Stomach (tissue), 9 donors: ENCODE measurements around the gene C16orf90. TPM values are rescaled to one million over a fixed set of nuclear protein-coding genes. Genes with fewer than 3 reads are reported as not detected.
"Not testable (repeated sequence)": the region's sequence is repeated elsewhere in the genome, so short reads cannot be mapped to it uniquely, and the experiment has no call there.

Source experiments
- DNase-seq, 2 donors: peaks; one replicate each; pipeline versions ENCODE4 v3.0.0 to v3.0.0-alpha.2; 2013 to 2019
- H3K27ac ChIP-seq, 5 donors: fragments of 200-600 bp in 4 of 5; sonication (generic) in 4 of 5; one replicate each; pipeline ENCODE4 v1.5.1; 2013 to 2019; ENCODE audit warnings: mild to moderate bottlenecking in 1 of 5, moderate library complexity in 1 of 5
- H3K27me3 ChIP-seq, 3 donors: fragments of 200-600 bp; sonication (generic); one replicate each; pipeline ENCODE4 v1.5.1; 2017 to 2019; ENCODE audit warnings: mixed run types in 1 of 3
- H3K36me3 ChIP-seq, 4 donors: fragments of 200-600 bp; sonication (generic); 1 replicate in 3 of 4; 2 replicates in 1 of 4; pipeline ENCODE4 v1.5.1; 2016 to 2019
- H3K4me1 ChIP-seq, 4 donors: fragments of 200-600 bp; sonication (generic); one replicate each; pipeline ENCODE4 v1.5.1; 2016 to 2019
- H3K4me3 ChIP-seq, 4 donors: fragments of 200-600 bp; sonication (generic) in 3 of 4; one replicate each; pipeline ENCODE4 v1.5.1; 2016 to 2019; ENCODE audit warnings: mild to moderate bottlenecking in 1 of 4
- H3K9me3 ChIP-seq, 4 donors: fragments of 200-600 bp; sonication (generic); one replicate each; pipeline ENCODE4 v1.5.1; 2016 to 2019
- CTCF ChIP-seq, 7 experiments: fragments of 450-650 bp in 4 of 7; fragments of 200-600 bp in 3 of 7; sonication (generic) in 3 of 7; IDR thresholded peaks; one replicate each; pipeline ENCODE4 v1.5.1; 2016 to 2019; ENCODE audit warnings: antibody characterized with exemption in 7 of 7, control low read depth in 2 of 7, mild to moderate bottlenecking in 1 of 7
- EP300 ChIP-seq: sonication (generic); formaldehyde crosslinking; IDR thresholded peaks from one replicate; pipeline ENCODE4 v1.6.1; 2017; ENCODE audit warnings: antibody characterized with exemption
- POLR2A ChIP-seq, 4 donors: fragments of 450-650 bp; IDR thresholded peaks; one replicate each; pipeline ENCODE4 v1.6.1; 2016; ENCODE audit warnings: antibody characterized with exemption in 4 of 4, control low read depth in 2 of 4, mild to moderate bottlenecking in 1 of 4, moderate library complexity in 1 of 4
- POLR2AphosphoS5 ChIP-seq, 3 donors: sonication (generic); formaldehyde crosslinking; IDR thresholded peaks; one replicate each; pipeline ENCODE4 v1.6.1; 2016; ENCODE audit warnings: antibody characterized with exemption in 3 of 3
- WGBS, 5 donors: extraction: QIAGEN DNeasy Blood & Tissue Kit in 3 of 5; methylation state at CpG; one replicate each; pipeline versions ENCODE4 v1.1.5 to v1.1.7; 2013 to 2018; 5-methylcytosine and 5-hydroxymethylcytosine counted together
- intact Hi-C: fragments of 100-400 bp; cut with DNase I; formaldehyde crosslinking; loops from one replicate; pipeline ENCODE4 v1.15.1; 2023; ENCODE audit warnings: low total_unique reads
- polyA plus RNA-seq, 3 donors: library from polyadenylated mRNA; stranded (reverse); fragments of 200-250 nt; gene quantifications; one replicate each; pipeline ENCODE4 v1.2.3, GENCODE V29; 2013
- total RNA-seq, 5 donors: library from RNA; depleted of rRNA; stranded (reverse); fragments of >200 nt; gene quantifications; one replicate each; pipeline versions ENCODE4 v1.1.0 to v1.2.3, GENCODE V29; 2014 to 2016
- donor health status: healthy with polysubstance abuse.
- donor health status: Bipolar disorder and iron deficiency.
- donor health status: healthy.

Gene C16orf90
- total and polyA plus RNA-seq, 8 donors = not detected

- intact Hi-C loops = no loop called here
- Histone ChIP-seq H3K27ac (no peak overlapping the region), H3K4me3 (no peak overlapping the region), H3K4me1 (no peaks in the 10 kb centered on the region), H3K27me3 (no peaks in the 10 kb centered on the region), H3K9me3 (no peaks in the 10 kb centered on the region), H3K36me3 (peaks cover 28 to 100% (median 99%) of the 10 kb centered on the region in 4 donors)
- WGBS, 5 donors = 69 to 83% (median 74%) methylated on average over 13 of the region's 13 CpGs
- TF ChIP-seq EP300 (no peak), CTCF (IDR thresholded peaks at IDR 0.05) (no peak), POLR2AphosphoS5 (IDR thresholded peaks at IDR 0.05) (no peak), POLR2A (IDR thresholded peaks at IDR 0.05) (no peak)
- DNase-seq = peak; percentile 37 to 49
Measured at GRCh38 chr16:3509470-3509928, 14.2 kb upstream of the C16orf90 start.

GRCh38 chr16:3508736-3509135 is 13.4 kb upstream of the C16orf90 start:
- 88 to 94% (median 92%) methylated on average over 7 of the region's 7 CpGs for WGBS, 5 donors
- no peak overlapping the region for H3K4me3 ChIP-seq
- intact Hi-C loops = no loop called here
- H3K27ac ChIP-seq = no peak overlapping the region
- DNase-seq = no peak
- peaks cover 0 to 2% (median under 1%) of the 10 kb centered on the region in 4 donors for H3K4me1 ChIP-seq
- peaks cover 25 to 92% (median 91%) of the 10 kb centered on the region in 4 donors for H3K36me3 ChIP-seq
- TF ChIP-seq EP300 = no peak
- no peak for TF ChIP-seq POLR2AphosphoS5 (IDR thresholded peaks at IDR 0.05)
- no peaks in the 10 kb centered on the region for H3K9me3 ChIP-seq
- H3K27me3 ChIP-seq = no peaks in the 10 kb centered on the region

GRCh38 chr16:3503523-3503922 is 8.2 kb upstream of the C16orf90 start:
- TF ChIP-seq CTCF (IDR thresholded peaks at IDR 0.05) = no peak
- TF ChIP-seq POLR2A (IDR thresholded peaks at IDR 0.05) = no peak
- no peak for TF ChIP-seq POLR2AphosphoS5 (IDR thresholded peaks at IDR 0.05)
- no peak for TF ChIP-seq EP300

GRCh38 chr16:3501783-3502400 is 6.6 kb upstream of the C16orf90 start:
- peak overlapping the region; percentile 71 to 96 (median 78) for H3K4me3 ChIP-seq
- peak overlapping the region in 2 of 5 donors; percentile 85 to 86 for H3K27ac ChIP-seq
- H3K9me3 ChIP-seq = no peaks in the 10 kb centered on the region
- H3K27me3 ChIP-seq = no peaks in the 10 kb centered on the region
- intact Hi-C loops = no loop called here
- 73 to 85% (median 80%) methylated on average over 22 of the region's 22 CpGs for WGBS, 5 donors
- H3K36me3 ChIP-seq = peaks cover 0 to 24% (median 23%) of the 10 kb centered on the region in 4 donors
- DNase-seq = no peak
- no peak for TF ChIP-seq CTCF (IDR thresholded peaks at IDR 0.05)
- TF ChIP-seq POLR2AphosphoS5 (IDR thresholded peaks at IDR 0.05) = no peak
- TF ChIP-seq POLR2A (IDR thresholded peaks at IDR 0.05) = no peak
- no peak for TF ChIP-seq EP300
- H3K4me1 ChIP-seq = peaks cover 14 to 38% (median 31%) of the 10 kb centered on the region in 4 donors

More at GRCh38 chr16:3503523-3503922, 8.2 kb upstream of the C16orf90 start:
- peak in 1 of 2 donors; percentile 76 for DNase-seq
- intact Hi-C loops = no loop called here
- H3K9me3 ChIP-seq = no peaks in the 10 kb centered on the region
- WGBS, 5 donors = 40 to 64% (median 54%) methylated on average over 6 of the region's 6 CpGs
- peaks cover 0 to 40% (median 39%) of the 10 kb centered on the region in 4 donors for H3K36me3 ChIP-seq
- H3K4me1 ChIP-seq = peaks cover 14 to 38% (median 31%) of the 10 kb centered on the region in 4 donors
- H3K27me3 ChIP-seq = no peaks in the 10 kb centered on the region
- H3K27ac ChIP-seq = peak overlapping the region in 1 of 5 donors; percentile 67
- H3K4me3 ChIP-seq = no peak overlapping the region

GRCh38 chr16:3501412-3501761 is 6.1 kb upstream of the C16orf90 start:
- 8 to 17% (median 11%) methylated on average over 23 to 24 of the region's 24 CpGs for WGBS, 5 donors
- Histone ChIP-seq H3K4me3 (peak overlapping the region; percentile 71 to 96 (median 78)), H3K27ac (peak overlapping the region; percentile 65 to 86 (median 77)), H3K4me1 (peaks cover 14 to 38% (median 31%) of the 10 kb centered on the region in 4 donors), H3K36me3 (peaks cover 0 to 19% (median 18%) of the 10 kb centered on the region in 4 donors)
- intact Hi-C loops, DNase-seq, H3K9me3 ChIP-seq, H3K27me3 ChIP-seq: not testable (repeated sequence)
